Measurements from ENCODE around the gene PEX26.
"Not testable (repeated sequence)": the region's sequence is repeated elsewhere in the genome, so short reads cannot be mapped to it uniquely, and the experiment has no call there.

Gene PEX26

GRCh38 chr22:18071307-18071967, 6.4 kb upstream of the PEX26 start:
- DNase-seq (ENCODE audit: low spot score) = not testable (repeated sequence)

- DNase-seq (ENCODE audit: low spot score) = no peak
Observed at GRCh38 chr22:18071968-18072310, 5.9 kb upstream of the PEX26 start.

GRCh38 chr22:18073467-18073866, 4.3 kb upstream of the PEX26 start:
- DNase-seq (ENCODE audit: low spot score) = no peak

- DNase-seq (ENCODE audit: low spot score) = not testable (repeated sequence)
Observed at GRCh38 chr22:18073927-18074326, 3.9 kb upstream of the PEX26 start.

- no peak for DNase-seq (ENCODE audit: low spot score)
Observed at GRCh38 chr22:18075101-18075719, 2.6 kb upstream of the PEX26 start.

GRCh38 chr22:18075720-18076497, 1.9 kb upstream of the PEX26 start:
- peak; percentile 88 for DNase-seq (ENCODE audit: low spot score)

GRCh38 chr22:18077087-18077638, 627 bp upstream of the PEX26 start:
- peak; percentile 7 for DNase-seq (ENCODE audit: low spot score)

- DNase-seq (ENCODE audit: low spot score) = peak; percentile 8
Observed at GRCh38 chr22:18078329-18079041, 695 bp downstream of the PEX26 start.

GRCh38 chr22:18079706-18080233, 2.0 kb downstream of the PEX26 start:
- DNase-seq (ENCODE audit: low spot score) = no peak

GRCh38 chr22:18081416-18081815, 3.6 kb downstream of the PEX26 start:
- DNase-seq (ENCODE audit: low spot score) = no peak

- no peak for DNase-seq (ENCODE audit: low spot score)
Observed at GRCh38 chr22:18082467-18082866, 4.7 kb downstream of the PEX26 start.

GRCh38 chr22:18083406-18083805, 5.6 kb downstream of the PEX26 start:
- no peak for DNase-seq (ENCODE audit: low spot score)

GRCh38 chr22:18085188-18085587, 7.4 kb downstream of the PEX26 start:
- no peak for DNase-seq (ENCODE audit: low spot score)

- no peak for DNase-seq (ENCODE audit: low spot score)
Observed at GRCh38 chr22:18087350-18087855, 9.6 kb downstream of the PEX26 start.

GRCh38 chr22:18088825-18089568, 11.2 kb downstream of the PEX26 start:
- DNase-seq (ENCODE audit: low spot score) = no peak

- no peak for DNase-seq (ENCODE audit: low spot score)
Observed at GRCh38 chr22:18090286-18090685, 12.5 kb downstream of the PEX26 start.

- DNase-seq (ENCODE audit: low spot score) = no peak
Observed at GRCh38 chr22:18091478-18091877, 13.7 kb downstream of the PEX26 start.

GRCh38 chr22:18091916-18092526, 14.2 kb downstream of the PEX26 start:
- DNase-seq (ENCODE audit: low spot score) = no peak

GRCh38 chr22:18093661-18094060, 15.9 kb downstream of the PEX26 start:
- DNase-seq (ENCODE audit: low spot score) = no peak

- no peak for DNase-seq (ENCODE audit: low spot score)
Observed at GRCh38 chr22:18095101-18095805, 17.5 kb downstream of the PEX26 start.

All from hematopoietic multipotent progenitor cell treated with erythropoietin and hydrocortisone succinate and interleukin-3 and kit ligand, for 15 days (in vitro differentiated cells).